ENCODE measurements around the gene WNT8A. TPM values are rescaled to one million over a fixed set of nuclear protein-coding genes. Genes with fewer than 3 reads are reported as not detected.

The WNT8A gene
- polyA plus RNA-seq, 1 donor from 2014 or later: 0.26 TPM

GRCh38 chr5:138109463-138110265 lies 25.8 kb downstream of the WNT8A start:
- Histone ChIP-seq H3K27ac (ENCODE audit: low read length) (no peak overlapping the region), H3F3A (ENCODE audit: insufficient read depth, low read length, poor library complexity, severe bottlenecking) (no peaks in the 10 kb centered on the region), H2AFZ (ENCODE audit: low read depth, low read length) (no peak overlapping the region), H3K4me3 (ENCODE audit: low read length) (no peak overlapping the region), H3K9ac (ENCODE audit: low read length) (no peak overlapping the region), H3K79me2 (replicated peaks; ENCODE audit: insufficient read depth, low read length) (no peaks in the 10 kb centered on the region), H3K9me3 (ENCODE audit: low read length) (no peaks in the 10 kb centered on the region), H3K27me3 (ENCODE audit: insufficient read depth, low read depth, low read length) (no peaks in the 10 kb centered on the region), H4K20me1 (ENCODE audit: insufficient read depth) (no peaks in the 10 kb centered on the region), H3K9me2 (ENCODE audit: insufficient read depth, low read length) (no peaks in the 10 kb centered on the region), H3K4me2 (ENCODE audit: low read length) (no peak overlapping the region), H3K36me3 (ENCODE audit: insufficient read depth, low read length) (no peaks in the 10 kb centered on the region)
- TF ChIP-seq, protein P1, sequence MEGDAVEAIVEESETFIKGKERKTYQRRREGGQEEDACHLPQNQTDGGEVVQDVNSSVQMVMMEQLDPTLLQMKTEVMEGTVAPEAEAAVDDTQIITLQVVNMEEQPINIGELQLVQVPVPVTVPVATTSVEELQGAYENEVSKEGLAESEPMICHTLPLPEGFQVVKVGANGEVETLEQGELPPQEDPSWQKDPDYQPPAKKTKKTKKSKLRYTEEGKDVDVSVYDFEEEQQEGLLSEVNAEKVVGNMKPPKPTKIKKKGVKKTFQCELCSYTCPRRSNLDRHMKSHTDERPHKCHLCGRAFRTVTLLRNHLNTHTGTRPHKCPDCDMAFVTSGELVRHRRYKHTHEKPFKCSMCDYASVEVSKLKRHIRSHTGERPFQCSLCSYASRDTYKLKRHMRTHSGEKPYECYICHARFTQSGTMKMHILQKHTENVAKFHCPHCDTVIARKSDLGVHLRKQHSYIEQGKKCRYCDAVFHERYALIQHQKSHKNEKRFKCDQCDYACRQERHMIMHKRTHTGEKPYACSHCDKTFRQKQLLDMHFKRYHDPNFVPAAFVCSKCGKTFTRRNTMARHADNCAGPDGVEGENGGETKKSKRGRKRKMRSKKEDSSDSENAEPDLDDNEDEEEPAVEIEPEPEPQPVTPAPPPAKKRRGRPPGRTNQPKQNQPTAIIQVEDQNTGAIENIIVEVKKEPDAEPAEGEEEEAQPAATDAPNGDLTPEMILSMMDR (IDR thresholded peaks at IDR 0.05; ENCODE audit: poor library complexity, severe bottlenecking): no peak
- TF ChIP-seq MXI1 (conservative IDR thresholded peaks at IDR 0.05; ENCODE audit: poor library complexity, severe bottlenecking): no peak
- no peak for TF ChIP-seq TAF1 (IDR thresholded peaks at IDR 0.05; ENCODE audit: low read depth)
- TF ChIP-seq, protein P2, sequence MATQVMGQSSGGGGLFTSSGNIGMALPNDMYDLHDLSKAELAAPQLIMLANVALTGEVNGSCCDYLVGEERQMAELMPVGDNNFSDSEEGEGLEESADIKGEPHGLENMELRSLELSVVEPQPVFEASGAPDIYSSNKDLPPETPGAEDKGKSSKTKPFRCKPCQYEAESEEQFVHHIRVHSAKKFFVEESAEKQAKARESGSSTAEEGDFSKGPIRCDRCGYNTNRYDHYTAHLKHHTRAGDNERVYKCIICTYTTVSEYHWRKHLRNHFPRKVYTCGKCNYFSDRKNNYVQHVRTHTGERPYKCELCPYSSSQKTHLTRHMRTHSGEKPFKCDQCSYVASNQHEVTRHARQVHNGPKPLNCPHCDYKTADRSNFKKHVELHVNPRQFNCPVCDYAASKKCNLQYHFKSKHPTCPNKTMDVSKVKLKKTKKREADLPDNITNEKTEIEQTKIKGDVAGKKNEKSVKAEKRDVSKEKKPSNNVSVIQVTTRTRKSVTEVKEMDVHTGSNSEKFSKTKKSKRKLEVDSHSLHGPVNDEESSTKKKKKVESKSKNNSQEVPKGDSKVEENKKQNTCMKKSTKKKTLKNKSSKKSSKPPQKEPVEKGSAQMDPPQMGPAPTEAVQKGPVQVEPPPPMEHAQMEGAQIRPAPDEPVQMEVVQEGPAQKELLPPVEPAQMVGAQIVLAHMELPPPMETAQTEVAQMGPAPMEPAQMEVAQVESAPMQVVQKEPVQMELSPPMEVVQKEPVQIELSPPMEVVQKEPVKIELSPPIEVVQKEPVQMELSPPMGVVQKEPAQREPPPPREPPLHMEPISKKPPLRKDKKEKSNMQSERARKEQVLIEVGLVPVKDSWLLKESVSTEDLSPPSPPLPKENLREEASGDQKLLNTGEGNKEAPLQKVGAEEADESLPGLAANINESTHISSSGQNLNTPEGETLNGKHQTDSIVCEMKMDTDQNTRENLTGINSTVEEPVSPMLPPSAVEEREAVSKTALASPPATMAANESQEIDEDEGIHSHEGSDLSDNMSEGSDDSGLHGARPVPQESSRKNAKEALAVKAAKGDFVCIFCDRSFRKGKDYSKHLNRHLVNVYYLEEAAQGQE (IDR thresholded peaks at IDR 0.05; ENCODE audit: borderline replicate concordance): no peak
- TF ChIP-seq EZH2 (IDR thresholded peaks at IDR 0.05; ENCODE audit: borderline replicate concordance, insufficient read depth, low read length, poor library complexity, severe bottlenecking): no peak
- no peak for TF ChIP-seq SMC3 (conservative IDR thresholded peaks at IDR 0.05; ENCODE audit: poor library complexity)
- TF ChIP-seq EP300 (conservative IDR thresholded peaks at IDR 0.05; ENCODE audit: poor library complexity, severe bottlenecking): no peak
- no peak for TF ChIP-seq POLR2AphosphoS5 (IDR thresholded peaks at IDR 0.05)
- no peak for TF ChIP-seq RAD21 (conservative IDR thresholded peaks at IDR 0.05)

GRCh38 chr5:138110266-138110963 lies 26.6 kb downstream of the WNT8A start:
- Histone ChIP-seq H2AFZ (ENCODE audit: low read depth, low read length) (no peak overlapping the region), H3K27me3 (ENCODE audit: insufficient read depth, low read depth, low read length) (no peaks in the 10 kb centered on the region), H3K79me2 (replicated peaks; ENCODE audit: insufficient read depth, low read length) (no peaks in the 10 kb centered on the region), H3F3A (ENCODE audit: insufficient read depth, low read length, poor library complexity, severe bottlenecking) (no peaks in the 10 kb centered on the region), H3K9me3 (ENCODE audit: low read length) (no peaks in the 10 kb centered on the region), H3K4me3 (ENCODE audit: low read length) (no peak overlapping the region), H3K9ac (ENCODE audit: low read length) (no peak overlapping the region), H3K9me2 (ENCODE audit: insufficient read depth, low read length) (no peaks in the 10 kb centered on the region), H4K20me1 (ENCODE audit: insufficient read depth) (no peaks in the 10 kb centered on the region), H3K4me2 (ENCODE audit: low read length) (no peak overlapping the region), H3K27ac (ENCODE audit: low read length) (no peak overlapping the region), H3K36me3 (ENCODE audit: insufficient read depth, low read length) (no peaks in the 10 kb centered on the region)
- TF ChIP-seq EP300 (conservative IDR thresholded peaks at IDR 0.05; ENCODE audit: poor library complexity, severe bottlenecking) (no peak), RAD21 (conservative IDR thresholded peaks at IDR 0.05) (no peak), EZH2 (IDR thresholded peaks at IDR 0.05; ENCODE audit: borderline replicate concordance, insufficient read depth, low read length, poor library complexity, severe bottlenecking) (no peak), TAF1 (IDR thresholded peaks at IDR 0.05; ENCODE audit: low read depth) (no peak), POLR2AphosphoS5 (IDR thresholded peaks at IDR 0.05) (no peak), MXI1 (conservative IDR thresholded peaks at IDR 0.05; ENCODE audit: poor library complexity, severe bottlenecking) (no peak), SMC3 (conservative IDR thresholded peaks at IDR 0.05; ENCODE audit: poor library complexity) (no peak)
- TF ChIP-seq, protein P2 (IDR thresholded peaks at IDR 0.05; ENCODE audit: borderline replicate concordance): no peak
- TF ChIP-seq, protein P1 (IDR thresholded peaks at IDR 0.05; ENCODE audit: poor library complexity, severe bottlenecking): no peak

Measured in neural cell (in vitro differentiated cells).